Stimulated activated naive CD8-positive, alpha-beta T cell treated with anti-CD3 and anti-CD28 coated beads, Interleukin-15, Interleukin-2, amounts not matched to agents 100 U/mL and 50 U/mL, for 24 hours (primary cell): ENCODE data around the gene CNPPD1.

Experiments used
- ATAC-seq: fragments of 150-1000 bp; cut with Tn5 transposase; one replicate; pipeline ENCODE4 v1.10.0; 2021
- DNase-seq: peaks from one replicate; pipeline ENCODE4 v3.0.0; 2021

Gene CNPPD1

GRCh38 chr2:219122202-219122980 is 54.3 kb downstream of the CNPPD1 start:
- no peak for DNase-seq
- no peak for ATAC-seq
